Measurements from ENCODE around the gene BMPR2.

DNA sequence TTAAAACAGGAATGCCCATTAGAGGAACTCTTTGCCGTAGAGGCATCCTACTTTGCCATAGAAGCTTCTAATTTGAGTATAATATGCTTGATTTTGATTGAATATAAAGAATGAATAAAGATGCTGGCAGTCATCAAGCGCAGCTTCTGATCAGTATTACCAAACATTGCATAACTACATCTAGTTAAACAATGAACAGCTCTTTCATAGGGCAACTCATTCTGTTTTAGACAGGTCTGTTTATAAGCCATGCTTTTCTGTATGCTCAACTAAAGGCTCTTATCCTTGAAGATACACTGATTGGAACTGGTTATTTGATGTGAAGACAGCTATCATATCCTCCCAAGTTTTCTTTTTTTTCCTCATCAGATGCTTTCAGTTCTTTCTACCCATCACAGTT lies 136.0 kb downstream of the BMPR2 start:
- TF ChIP-seq EZH2 (IDR thresholded peaks at IDR 0.05; ENCODE audit: low read length): no peak
- TF ChIP-seq, protein P1, sequence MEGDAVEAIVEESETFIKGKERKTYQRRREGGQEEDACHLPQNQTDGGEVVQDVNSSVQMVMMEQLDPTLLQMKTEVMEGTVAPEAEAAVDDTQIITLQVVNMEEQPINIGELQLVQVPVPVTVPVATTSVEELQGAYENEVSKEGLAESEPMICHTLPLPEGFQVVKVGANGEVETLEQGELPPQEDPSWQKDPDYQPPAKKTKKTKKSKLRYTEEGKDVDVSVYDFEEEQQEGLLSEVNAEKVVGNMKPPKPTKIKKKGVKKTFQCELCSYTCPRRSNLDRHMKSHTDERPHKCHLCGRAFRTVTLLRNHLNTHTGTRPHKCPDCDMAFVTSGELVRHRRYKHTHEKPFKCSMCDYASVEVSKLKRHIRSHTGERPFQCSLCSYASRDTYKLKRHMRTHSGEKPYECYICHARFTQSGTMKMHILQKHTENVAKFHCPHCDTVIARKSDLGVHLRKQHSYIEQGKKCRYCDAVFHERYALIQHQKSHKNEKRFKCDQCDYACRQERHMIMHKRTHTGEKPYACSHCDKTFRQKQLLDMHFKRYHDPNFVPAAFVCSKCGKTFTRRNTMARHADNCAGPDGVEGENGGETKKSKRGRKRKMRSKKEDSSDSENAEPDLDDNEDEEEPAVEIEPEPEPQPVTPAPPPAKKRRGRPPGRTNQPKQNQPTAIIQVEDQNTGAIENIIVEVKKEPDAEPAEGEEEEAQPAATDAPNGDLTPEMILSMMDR (optimal IDR thresholded peaks at IDR 0.05 in 1 of 3, IDR thresholded peaks at IDR 0.05 in 1 of 3, conservative IDR thresholded peaks at IDR 0.05 in 1 of 3; ENCODE audit: extremely low read depth in 1 of 3, insufficient read depth in 2 of 3, low read length in 3 of 3): no peak

All from keratinocyte (primary cell).